SK-N-SH treated with all-trans-retinoic acid at 6 μM for 48 hours (cell line): ENCODE data around the gene ERAP2.

ENCODE experiments used
- ATAC-seq: fragments of 200-7000 bp; cut with Tn5 transposase; 3 replicates; pipeline ENCODE4 v1.9.1; 2020; ENCODE audit warnings: mild to moderate bottlenecking, moderate library complexity
- ARNTL ChIP-seq: fragments of 450-650 bp; formaldehyde crosslinking; IDR thresholded peaks from 2 replicates; pipeline ENCODE4 v1.5.0; 2020; ENCODE audit warnings: low read depth, mild to moderate bottlenecking, moderate library complexity, borderline replicate concordance
- CREB5 ChIP-seq: fragments of 250-450 bp; sonication (Bioruptor Pico); IDR thresholded peaks from 2 replicates; pipeline ENCODE4 v1.5.1; 2020; ENCODE audit warnings: low read depth, mild to moderate bottlenecking, moderate library complexity
- CSDC2 ChIP-seq: fragments of 250-450 bp; sonication (Bioruptor Pico); IDR thresholded peaks from 2 replicates; pipeline ENCODE4 v1.5.0; 2020; ENCODE audit warnings: mild to moderate bottlenecking, moderate library complexity
- CSRNP3 ChIP-seq: fragments of 250-450 bp; sonication (Bioruptor Pico); IDR thresholded peaks from 2 replicates; pipeline ENCODE4 v1.5.1; 2021; ENCODE audit warnings: mild to moderate bottlenecking, moderate library complexity
- ESRRG ChIP-seq: fragments of 250-450 bp; sonication (Bioruptor Pico); IDR thresholded peaks from 2 replicates; pipeline ENCODE4 v1.6.1; 2021; ENCODE audit warnings: mild to moderate bottlenecking
- GLIS3 ChIP-seq: fragments of 250-450 bp; sonication (Bioruptor Pico); IDR thresholded peaks from 2 replicates; pipeline ENCODE4 v1.5.0; 2020; ENCODE audit warnings: mild to moderate bottlenecking, moderate library complexity
- ISL1 ChIP-seq: fragments of 250-450 bp; sonication (Bioruptor Pico); IDR thresholded peaks from 2 replicates; pipeline ENCODE4 v2.1.2; 2022; ENCODE audit warnings: mild to moderate bottlenecking, moderate library complexity
- OSR1 ChIP-seq: fragments of 250-450 bp; sonication (Bioruptor Pico); IDR thresholded peaks from 2 replicates; pipeline ENCODE4 v1.8.0; 2022; ENCODE audit warnings: moderate library complexity, mild to moderate bottlenecking, inconsistent platforms
- PATZ1 ChIP-seq: fragments of 250-450 bp; sonication (Bioruptor Pico); IDR thresholded peaks from 2 replicates; pipeline ENCODE4 v1.8.0; 2020; ENCODE audit warnings: mild to moderate bottlenecking, moderate library complexity, borderline replicate concordance
- POU6F1 ChIP-seq: fragments of 250-450 bp; sonication (Bioruptor Pico); IDR thresholded peaks from 2 replicates; pipeline ENCODE4 v1.8.0; 2021; ENCODE audit warnings: low read depth, mild to moderate bottlenecking, moderate library complexity, borderline replicate concordance
- PPARA ChIP-seq: fragments of 250-450 bp; sonication (Bioruptor Pico); IDR thresholded peaks from 2 replicates; pipeline ENCODE4 v1.5.0; 2020; ENCODE audit warnings: mild to moderate bottlenecking, borderline replicate concordance
- RARB ChIP-seq: fragments of 250-450 bp; sonication (Bioruptor Pico); IDR thresholded peaks from 2 replicates; pipeline ENCODE4 v1.8.0; 2021; ENCODE audit warnings: mild to moderate bottlenecking, moderate library complexity
- TCF4 ChIP-seq: fragments of 250-450 bp; sonication (Bioruptor Pico); IDR thresholded peaks from 2 replicates; pipeline ENCODE4 v1.8.0; 2021; ENCODE audit warnings: mild to moderate bottlenecking, moderate library complexity, borderline replicate concordance
- TOX ChIP-seq: fragments of 250-450 bp; sonication (Bioruptor Pico); IDR thresholded peaks from 2 replicates; pipeline ENCODE4 v1.8.0; 2021; ENCODE audit warnings: mild to moderate bottlenecking, moderate library complexity, borderline replicate concordance
- TSHZ2 ChIP-seq: fragments of 250-450 bp; sonication (Bioruptor Pico); IDR thresholded peaks from 2 replicates; pipeline ENCODE4 v1.5.0; 2020; ENCODE audit warnings: mild to moderate bottlenecking, moderate library complexity
- ZFP3 ChIP-seq: fragments of 250-450 bp; sonication (Bioruptor Pico); IDR thresholded peaks from 2 replicates; pipeline ENCODE4 v1.5.0; 2020; ENCODE audit warnings: mild to moderate bottlenecking, moderate library complexity
- ZFP30 ChIP-seq: fragments of 450-650 bp; formaldehyde crosslinking; IDR thresholded peaks from 2 replicates; pipeline ENCODE4 v1.5.0; 2022; ENCODE audit warnings: mild to moderate bottlenecking, moderate library complexity
- ZNF70 ChIP-seq: fragments of 450-650 bp; formaldehyde crosslinking; IDR thresholded peaks from 2 replicates; pipeline ENCODE4 v1.5.0; 2020; ENCODE audit warnings: mild to moderate bottlenecking, moderate library complexity
- ZNF8 ChIP-seq: fragments of 450-650 bp; formaldehyde crosslinking; IDR thresholded peaks from 2 replicates; pipeline ENCODE4 v1.5.0; 2020; ENCODE audit warnings: mild to moderate bottlenecking, moderate library complexity

ERAP2 gene

GRCh38 chr5:96835791-96836191 is 40.5 kb upstream of the ERAP2 start:
- ATAC-seq: no peak
- TF ChIP-seq TSHZ2 (CRISPR knock-in tag): no peak
- no peak for TF ChIP-seq ZNF70 (CRISPR knock-in tag)
- no peak for TF ChIP-seq RARB (CRISPR knock-in tag)
- TF ChIP-seq ISL1: no peak
- TF ChIP-seq TCF4 (CRISPR knock-in tag): no peak
- no peak for TF ChIP-seq TOX (CRISPR knock-in tag)
- TF ChIP-seq PPARA (CRISPR knock-in tag): no peak
- TF ChIP-seq OSR1: no peak
- TF ChIP-seq CREB5 (CRISPR knock-in tag): no peak
- no peak for TF ChIP-seq ARNTL
- no peak for TF ChIP-seq CSRNP3 (CRISPR knock-in tag)
- no peak for TF ChIP-seq ESRRG
- TF ChIP-seq ZFP30 (CRISPR knock-in tag): no peak
- no peak for TF ChIP-seq PATZ1 (CRISPR knock-in tag)
- no peak for TF ChIP-seq ZNF8 (CRISPR knock-in tag)
- TF ChIP-seq CSDC2: no peak
- TF ChIP-seq GLIS3 (CRISPR knock-in tag): no peak

GRCh38 chr5:96836817-96837216 is 39.5 kb upstream of the ERAP2 start:
- no peak for TF ChIP-seq POU6F1 (CRISPR knock-in tag)
- TF ChIP-seq CSRNP3 (CRISPR knock-in tag): no peak
- TF ChIP-seq OSR1: no peak
- TF ChIP-seq ZNF8 (CRISPR knock-in tag): no peak
- no peak for TF ChIP-seq PATZ1 (CRISPR knock-in tag)
- TF ChIP-seq ZNF70 (CRISPR knock-in tag): no peak
- no peak for TF ChIP-seq CREB5 (CRISPR knock-in tag)
- TF ChIP-seq ISL1: no peak
- no peak for TF ChIP-seq ESRRG
- TF ChIP-seq ARNTL: no peak
- no peak for TF ChIP-seq PPARA (CRISPR knock-in tag)
- no peak for TF ChIP-seq ZFP3 (CRISPR knock-in tag)
- TF ChIP-seq GLIS3 (CRISPR knock-in tag): no peak
- TF ChIP-seq, all 23 proteins: peak for 0
- ATAC-seq: no peak
